Measurements from ENCODE around the gene SPTB.
A peak's percentile ranks its signal among the peaks of the same experiment; 100 is the strongest.

Gene SPTB

DNA sequence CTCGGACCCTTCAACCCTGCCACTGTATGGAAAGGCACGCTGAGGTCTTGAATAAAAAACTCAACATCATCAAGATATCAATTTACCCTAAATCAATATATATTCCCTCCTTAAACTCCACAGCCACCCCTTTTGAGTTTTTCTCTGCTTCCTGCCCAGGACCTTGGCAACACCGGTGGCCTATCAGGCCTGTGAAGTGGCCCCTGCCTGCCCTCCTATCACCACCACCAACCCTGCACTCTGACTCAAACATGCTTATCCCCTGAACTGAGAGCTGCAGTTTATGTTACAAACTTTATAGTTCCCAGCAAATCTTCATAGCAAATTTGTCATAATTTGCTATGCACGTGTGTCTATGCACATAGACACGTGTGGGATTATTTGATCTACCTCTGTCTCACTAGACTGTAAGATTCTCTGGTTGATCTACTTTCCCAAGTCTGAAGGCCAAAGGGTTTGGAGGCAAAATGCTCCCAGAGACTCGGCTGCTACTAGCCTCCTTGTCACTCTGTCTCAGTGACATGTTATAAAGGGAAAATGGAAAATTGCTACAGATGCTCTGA lies 63.4 kb downstream of the SPTB start:
- Histone ChIP-seq H3K4me2 (ENCODE audit: low read length) (no peak overlapping the region), H3K4me1 (peaks cover 22% of the 10 kb centered on the region), H3K27ac (no peak overlapping the region), H3K27me3 (ENCODE audit: control insufficient read depth, insufficient read depth, low read length) (no peaks in the 10 kb centered on the region), H2AFZ (no peak overlapping the region), H3K36me3 (ENCODE audit: control insufficient read depth, insufficient read depth, low read length) (no peaks in the 10 kb centered on the region), H3K9ac (no peak overlapping the region), H3K79me2 (no peaks in the 10 kb centered on the region), H3K4me3 (ENCODE audit: low read depth, low read length) (no peak overlapping the region), H3K9me3 (ENCODE audit: control insufficient read depth, low read length) (no peaks in the 10 kb centered on the region)
- TF ChIP-seq, protein P1, sequence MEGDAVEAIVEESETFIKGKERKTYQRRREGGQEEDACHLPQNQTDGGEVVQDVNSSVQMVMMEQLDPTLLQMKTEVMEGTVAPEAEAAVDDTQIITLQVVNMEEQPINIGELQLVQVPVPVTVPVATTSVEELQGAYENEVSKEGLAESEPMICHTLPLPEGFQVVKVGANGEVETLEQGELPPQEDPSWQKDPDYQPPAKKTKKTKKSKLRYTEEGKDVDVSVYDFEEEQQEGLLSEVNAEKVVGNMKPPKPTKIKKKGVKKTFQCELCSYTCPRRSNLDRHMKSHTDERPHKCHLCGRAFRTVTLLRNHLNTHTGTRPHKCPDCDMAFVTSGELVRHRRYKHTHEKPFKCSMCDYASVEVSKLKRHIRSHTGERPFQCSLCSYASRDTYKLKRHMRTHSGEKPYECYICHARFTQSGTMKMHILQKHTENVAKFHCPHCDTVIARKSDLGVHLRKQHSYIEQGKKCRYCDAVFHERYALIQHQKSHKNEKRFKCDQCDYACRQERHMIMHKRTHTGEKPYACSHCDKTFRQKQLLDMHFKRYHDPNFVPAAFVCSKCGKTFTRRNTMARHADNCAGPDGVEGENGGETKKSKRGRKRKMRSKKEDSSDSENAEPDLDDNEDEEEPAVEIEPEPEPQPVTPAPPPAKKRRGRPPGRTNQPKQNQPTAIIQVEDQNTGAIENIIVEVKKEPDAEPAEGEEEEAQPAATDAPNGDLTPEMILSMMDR (IDR thresholded peaks at IDR 0.05) = no peak

DNA sequence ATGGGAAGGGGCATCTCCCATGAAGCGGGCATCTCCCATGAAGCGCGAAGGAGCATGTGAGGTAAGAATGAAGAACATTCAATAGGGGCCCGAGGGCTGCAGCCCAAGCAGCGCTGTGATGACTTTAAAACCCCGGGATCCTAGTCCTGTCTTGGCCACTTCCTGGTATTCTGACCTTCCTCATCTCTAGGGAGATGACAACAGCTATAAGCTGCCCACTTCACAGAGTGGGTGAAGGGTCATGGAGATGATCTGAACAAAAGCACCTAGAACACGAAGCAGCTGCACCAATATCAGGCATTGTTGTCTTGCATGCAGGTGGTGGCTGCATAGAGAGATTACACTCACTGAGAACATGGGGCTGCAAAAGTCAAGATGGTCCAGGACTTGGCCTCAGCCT lies 64.5 kb downstream of the SPTB start:
- Histone ChIP-seq H2AFZ (no peak overlapping the region), H3K79me2 (no peaks in the 10 kb centered on the region), H3K9ac (no peak overlapping the region), H3K9me3 (ENCODE audit: control insufficient read depth, low read length) (no peaks in the 10 kb centered on the region), H3K27me3 (ENCODE audit: control insufficient read depth, insufficient read depth, low read length) (no peaks in the 10 kb centered on the region), H3K4me2 (ENCODE audit: low read length) (no peak overlapping the region), H3K4me1 (peaks cover 23% of the 10 kb centered on the region), H3K4me3 (ENCODE audit: low read depth, low read length) (no peak overlapping the region), H3K27ac (no peak overlapping the region), H3K36me3 (ENCODE audit: control insufficient read depth, insufficient read depth, low read length) (no peaks in the 10 kb centered on the region)
- TF ChIP-seq, protein P1 (IDR thresholded peaks at IDR 0.05) = no peak

DNA sequence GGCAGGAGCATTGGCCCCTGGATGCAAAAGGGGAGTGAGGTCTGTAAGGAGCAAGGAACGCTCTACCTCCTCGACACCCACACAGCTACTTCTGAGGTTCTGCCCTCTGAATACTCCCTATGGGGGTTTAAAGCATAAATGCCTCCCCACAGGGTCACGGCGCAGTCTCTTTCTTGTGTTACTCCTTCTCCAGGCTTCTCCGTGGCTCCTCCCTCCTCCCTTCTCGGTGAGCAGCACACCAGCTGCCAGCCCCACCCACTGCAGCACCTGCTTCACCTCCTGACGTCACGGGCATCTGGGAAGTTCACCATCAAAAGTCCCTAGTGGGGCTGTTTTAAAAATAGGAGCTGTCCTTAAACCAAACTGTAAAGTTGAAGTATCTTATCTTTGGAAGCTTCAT lies 67.3 kb downstream of the SPTB start:
- Histone ChIP-seq H3K4me2 (ENCODE audit: low read length) (peak overlapping the region; percentile 74), H3K9ac (no peak overlapping the region)

DNA sequence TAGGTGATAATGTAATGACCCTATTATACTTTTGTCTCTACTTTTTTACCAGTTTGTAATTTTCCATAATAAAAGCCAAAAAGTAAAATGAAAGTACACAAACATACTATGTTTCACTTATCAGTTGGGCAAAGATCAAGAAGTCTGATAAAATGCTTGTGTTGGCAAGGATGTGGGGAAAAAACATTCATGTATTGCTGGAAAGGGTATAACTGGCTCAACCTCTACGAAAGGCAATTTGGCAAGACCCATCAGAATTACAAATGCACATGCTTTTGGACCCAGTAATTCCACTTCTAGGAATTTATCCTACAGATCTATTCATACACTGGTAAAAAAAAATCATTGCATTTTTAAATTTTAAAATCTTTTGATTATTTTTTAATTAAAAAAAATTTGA lies 68.0 kb downstream of the SPTB start:
- H3K27ac ChIP-seq = peak overlapping the region; percentile 84
- H3K9ac ChIP-seq = no peak overlapping the region
- peak overlapping the region; percentile 8 for H3K4me2 ChIP-seq (ENCODE audit: low read length)
- no peaks in the 10 kb centered on the region for H3K36me3 ChIP-seq (ENCODE audit: control insufficient read depth, insufficient read depth, low read length)
- H3K27me3 ChIP-seq (ENCODE audit: control insufficient read depth, insufficient read depth, low read length) = no peaks in the 10 kb centered on the region
- H3K9me3 ChIP-seq (ENCODE audit: control insufficient read depth, low read length) = no peaks in the 10 kb centered on the region
- TF ChIP-seq, protein P1 (IDR thresholded peaks at IDR 0.05) = no peak
- no peak overlapping the region for H2AFZ ChIP-seq
- H3K79me2 ChIP-seq = peaks cover 3% of the 10 kb centered on the region
- H3K4me1 ChIP-seq = peaks cover 30% of the 10 kb centered on the region
- no peak overlapping the region for H3K4me3 ChIP-seq (ENCODE audit: low read depth, low read length)

More for the DNA sequence above, 67.3 kb downstream of the SPTB start:
- H2AFZ ChIP-seq = peak overlapping the region; percentile 71
- H3K4me1 ChIP-seq = peaks cover 28% of the 10 kb centered on the region
- no peaks in the 10 kb centered on the region for H3K9me3 ChIP-seq (ENCODE audit: control insufficient read depth, low read length)
- no peaks in the 10 kb centered on the region for H3K36me3 ChIP-seq (ENCODE audit: control insufficient read depth, insufficient read depth, low read length)
- H3K27me3 ChIP-seq (ENCODE audit: control insufficient read depth, insufficient read depth, low read length) = no peaks in the 10 kb centered on the region
- H3K4me3 ChIP-seq (ENCODE audit: low read depth, low read length) = peak overlapping the region; percentile 31
- TF ChIP-seq, protein P1 (IDR thresholded peaks at IDR 0.05) = no peak
- peaks cover 3% of the 10 kb centered on the region for H3K79me2 ChIP-seq
- peak overlapping the region; percentile 84 for H3K27ac ChIP-seq

DNA sequence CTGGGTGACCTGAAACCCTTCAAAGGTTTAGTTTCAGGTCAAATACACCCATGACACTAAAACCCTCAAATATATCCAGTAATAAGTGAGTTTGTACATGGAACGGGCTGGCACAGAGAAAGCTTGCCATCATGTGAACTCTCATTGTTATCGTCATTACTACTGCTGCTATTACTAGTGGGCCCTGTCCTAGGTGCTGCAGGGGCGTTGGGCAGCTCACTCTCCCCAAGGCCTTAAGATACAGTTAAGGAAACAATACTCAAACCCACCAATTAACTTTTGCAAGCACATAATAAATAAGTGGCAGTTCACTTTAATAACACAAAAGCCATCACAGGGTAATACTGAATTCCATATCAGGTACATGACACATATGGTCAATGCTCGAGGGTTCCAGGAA lies 71.3 kb downstream of the SPTB start:
- Histone ChIP-seq H3K27me3 (ENCODE audit: control insufficient read depth, insufficient read depth, low read length) (no peaks in the 10 kb centered on the region), H3K9ac (no peak overlapping the region), H3K36me3 (ENCODE audit: control insufficient read depth, insufficient read depth, low read length) (no peaks in the 10 kb centered on the region), H3K79me2 (peaks cover 3% of the 10 kb centered on the region), H2AFZ (no peak overlapping the region), H3K4me3 (ENCODE audit: low read depth, low read length) (no peak overlapping the region), H3K4me2 (ENCODE audit: low read length) (no peak overlapping the region), H3K4me1 (peaks cover 30% of the 10 kb centered on the region), H3K9me3 (ENCODE audit: control insufficient read depth, low read length) (no peaks in the 10 kb centered on the region), H3K27ac (no peak overlapping the region)
- TF ChIP-seq, protein P1 (IDR thresholded peaks at IDR 0.05) = no peak

Data from parathyroid adenoma (tissue), 2 donors.